HG02610 (cell line): ENCODE results near the gene ACVR1.

Experiments used
- ATAC-seq: cut with Tn5 transposase; IDR thresholded peaks from one replicate; pipeline ENCODE4 v1.9.1; 2021; ENCODE audit warnings: mild to moderate bottlenecking, moderate library complexity; ENCODE audit not compliant: unreplicated experiment

The ACVR1 gene

GRCh38 chr2:157800838-157801495, 75.2 kb downstream of the ACVR1 start:
- ATAC-seq, result no peak

- ATAC-seq, result no peak
Observed at GRCh38 chr2:157793053-157793612, 83.0 kb downstream of the ACVR1 start.

GRCh38 chr2:157792335-157793052, 83.6 kb downstream of the ACVR1 start:
- ATAC-seq, result no peak

DNA sequence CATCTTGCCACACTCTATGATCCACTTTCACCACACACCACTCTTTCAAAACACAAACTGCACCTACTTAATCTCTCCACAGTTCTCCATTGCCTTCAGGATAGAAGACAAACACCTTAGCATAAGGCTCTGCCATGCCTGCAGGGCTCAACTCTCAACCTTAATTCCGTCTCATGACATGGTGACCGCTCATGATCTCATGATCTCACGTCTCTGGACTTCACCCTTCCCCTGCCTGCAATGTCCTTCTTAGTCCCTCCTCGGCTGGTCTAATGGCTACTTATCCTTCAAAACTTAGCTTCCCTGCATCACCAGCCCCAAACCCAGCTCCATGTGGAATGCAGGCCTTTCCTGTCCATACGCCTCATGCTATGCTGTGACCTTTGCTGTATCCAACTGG, 85.3 kb downstream of the ACVR1 start:
- ATAC-seq, result no peak

GRCh38 chr2:157789933-157790511, 86.1 kb downstream of the ACVR1 start:
- no peak for ATAC-seq

DNA sequence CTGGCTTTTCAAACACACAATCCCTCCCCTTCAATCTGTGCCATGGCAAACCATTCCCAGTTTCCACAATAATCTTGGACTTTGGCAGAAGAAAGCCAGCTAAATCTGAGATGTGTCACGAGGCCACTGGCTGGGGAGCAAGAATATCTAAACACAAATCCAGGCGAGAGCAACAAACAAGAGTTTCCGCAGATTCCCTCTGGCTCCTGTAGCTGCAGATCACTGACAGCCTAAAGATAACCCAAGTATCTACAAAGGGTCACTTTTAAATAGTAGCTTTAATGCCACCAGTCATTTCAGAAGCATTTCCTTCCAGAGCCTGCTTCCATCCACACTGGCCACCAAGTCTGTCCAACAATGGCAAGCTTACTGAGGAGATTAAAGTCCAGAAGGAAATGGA, 86.9 kb downstream of the ACVR1 start:
- no peak for ATAC-seq

- no peak for ATAC-seq
Observed at GRCh38 chr2:157788201-157788600, 87.9 kb downstream of the ACVR1 start.

DNA sequence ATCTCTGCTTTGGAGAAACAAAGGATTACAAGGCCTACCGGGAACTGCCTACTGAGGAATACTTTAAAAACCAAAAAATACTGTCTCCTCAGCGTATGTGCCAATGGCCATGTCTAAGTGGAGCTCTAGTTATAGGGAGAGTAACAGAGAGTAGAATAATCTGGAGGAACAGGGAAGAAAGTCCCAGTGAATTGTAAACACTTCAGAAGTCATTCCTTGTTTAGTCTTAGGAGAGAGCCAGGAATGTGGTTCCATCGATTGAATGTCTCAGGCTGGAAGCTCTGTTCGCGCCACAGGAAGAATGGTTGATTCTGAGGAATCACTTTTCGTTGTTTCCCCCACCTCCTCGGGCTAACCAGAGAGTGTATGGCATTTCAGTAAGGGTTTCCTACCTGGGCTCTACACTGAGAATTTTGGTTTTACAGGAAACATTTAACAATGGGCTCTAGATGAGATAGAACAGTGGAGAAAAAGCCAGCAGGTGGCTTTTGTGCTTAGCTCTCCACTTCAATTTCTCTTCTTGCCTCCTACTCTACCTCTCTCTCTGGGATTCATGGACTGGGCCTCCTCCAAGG, 88.7 kb downstream of the ACVR1 start:
- no peak for ATAC-seq

DNA sequence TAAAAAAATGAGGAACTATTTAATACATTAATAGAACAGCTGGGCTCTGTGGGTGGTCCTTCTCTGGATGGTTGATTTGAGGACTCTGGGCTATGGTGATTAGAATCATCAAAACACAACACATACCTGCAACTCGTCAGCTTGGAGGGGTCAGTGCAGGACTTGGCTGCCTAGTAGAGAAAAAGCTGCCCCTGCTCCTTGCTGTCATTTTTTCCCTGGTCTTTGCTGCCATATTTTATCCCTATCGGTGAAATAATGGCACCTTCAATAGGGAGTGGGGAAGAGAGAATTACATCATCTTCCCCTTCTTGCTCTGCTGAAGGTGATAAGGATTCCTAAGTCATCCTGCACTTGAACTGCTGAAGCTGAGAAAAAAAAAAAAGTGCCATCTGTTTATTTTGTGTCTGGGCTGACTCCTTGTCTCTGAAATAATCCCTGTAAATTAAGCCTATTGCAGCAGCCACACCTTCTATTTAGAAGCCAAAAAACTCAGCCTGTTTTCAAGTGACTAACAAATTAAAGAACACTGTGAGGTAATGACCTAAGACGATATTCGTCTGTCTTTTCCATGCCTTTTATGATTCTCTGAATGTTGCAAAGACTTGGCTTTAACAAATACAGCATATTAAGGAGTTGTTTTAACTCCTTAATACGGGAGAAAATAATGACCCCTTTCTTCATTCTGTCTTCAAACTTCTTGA, 89.3 kb downstream of the ACVR1 start:
- ATAC-seq, result no peak

DNA sequence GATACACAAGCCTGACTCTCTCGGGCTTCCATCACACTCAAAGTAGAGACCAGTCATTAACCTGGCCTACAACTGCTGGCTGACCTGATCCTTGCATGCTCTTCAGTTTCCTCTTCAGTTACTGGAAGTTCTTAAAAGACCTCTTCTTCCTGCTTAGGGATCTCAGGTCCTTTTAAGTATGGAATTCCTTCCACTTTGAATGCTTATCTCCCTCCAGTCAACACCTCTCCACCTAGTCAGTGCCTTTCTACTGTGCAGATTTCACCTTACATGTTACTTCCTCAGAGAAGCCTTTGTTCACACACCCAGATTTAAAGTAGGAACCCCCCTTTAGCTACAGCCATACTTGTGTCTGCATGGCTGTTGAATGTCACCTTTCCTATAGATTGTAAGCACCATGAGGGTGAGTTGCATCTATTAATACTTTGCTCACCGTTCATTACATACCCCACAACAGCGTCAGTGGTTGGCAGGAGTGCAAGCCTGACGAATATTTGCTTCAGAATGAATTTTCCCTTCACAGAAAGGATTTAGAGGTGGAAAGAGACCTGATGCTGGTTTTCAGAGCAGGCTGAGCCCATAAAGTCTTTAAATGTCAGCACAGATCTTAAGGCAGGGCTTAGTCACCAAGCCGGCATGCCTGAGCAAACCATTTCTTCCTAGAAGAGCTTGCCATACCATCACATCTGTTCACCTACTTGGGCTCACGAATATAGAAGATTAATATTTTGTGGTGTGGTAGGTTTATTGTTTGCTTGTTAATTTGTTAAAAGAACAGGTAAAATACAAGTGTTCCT, 90.1 kb downstream of the ACVR1 start:
- no peak for ATAC-seq

GRCh38 chr2:157785200-157785599, 90.9 kb downstream of the ACVR1 start:
- no peak for ATAC-seq

- ATAC-seq, result no peak
Observed at GRCh38 chr2:157784823-157785175, 91.3 kb downstream of the ACVR1 start.

DNA sequence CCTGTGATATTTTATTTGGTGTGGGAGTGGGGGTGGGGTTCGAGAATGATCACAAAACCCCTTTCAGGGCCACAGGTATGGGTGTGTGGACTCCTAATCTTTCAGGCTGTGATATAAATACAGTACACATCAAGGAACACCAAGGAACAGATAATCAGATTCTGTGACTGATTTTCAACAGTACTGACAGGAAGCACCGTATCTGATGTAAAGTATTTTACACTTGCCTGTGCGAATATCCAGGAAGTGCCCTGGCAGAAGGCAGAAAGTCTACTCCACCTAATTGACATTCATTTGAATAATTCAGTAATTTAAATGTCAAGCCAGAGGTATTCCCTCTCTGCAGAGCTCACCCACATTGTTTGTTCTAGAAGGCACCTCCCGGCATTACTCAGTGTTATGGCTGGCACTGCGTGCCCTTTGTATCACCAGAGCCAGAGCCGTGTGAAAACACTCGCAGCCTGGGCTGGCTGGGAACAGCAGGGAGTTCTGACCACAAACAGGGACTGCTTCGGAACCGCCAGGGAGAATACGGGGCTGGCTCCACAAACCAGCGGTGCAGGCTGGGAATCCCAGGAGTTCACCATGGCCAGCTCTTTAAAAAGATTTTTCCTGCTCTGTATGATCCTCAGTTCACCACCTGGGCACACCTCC, 91.8 kb downstream of the ACVR1 start:
- no peak for ATAC-seq

DNA sequence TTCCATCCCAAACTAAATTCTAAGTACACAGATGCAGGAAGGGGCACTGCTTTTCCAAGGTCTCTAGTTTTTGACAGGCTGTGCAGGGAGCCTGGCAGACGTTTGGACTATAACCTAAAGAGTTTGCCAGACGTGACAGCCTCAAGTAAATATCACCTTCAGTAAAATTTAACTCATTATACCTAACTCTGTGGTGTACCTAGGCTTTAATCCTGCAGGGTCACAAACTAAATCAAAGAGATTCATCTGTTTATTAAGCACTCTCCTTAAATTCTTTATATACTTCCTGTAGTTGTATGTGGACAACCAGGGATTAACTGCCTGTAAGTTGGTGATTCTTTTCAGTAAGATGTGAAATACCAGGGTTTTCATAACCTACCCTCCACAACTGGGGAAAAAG, 92.9 kb downstream of the ACVR1 start:
- no peak for ATAC-seq

DNA sequence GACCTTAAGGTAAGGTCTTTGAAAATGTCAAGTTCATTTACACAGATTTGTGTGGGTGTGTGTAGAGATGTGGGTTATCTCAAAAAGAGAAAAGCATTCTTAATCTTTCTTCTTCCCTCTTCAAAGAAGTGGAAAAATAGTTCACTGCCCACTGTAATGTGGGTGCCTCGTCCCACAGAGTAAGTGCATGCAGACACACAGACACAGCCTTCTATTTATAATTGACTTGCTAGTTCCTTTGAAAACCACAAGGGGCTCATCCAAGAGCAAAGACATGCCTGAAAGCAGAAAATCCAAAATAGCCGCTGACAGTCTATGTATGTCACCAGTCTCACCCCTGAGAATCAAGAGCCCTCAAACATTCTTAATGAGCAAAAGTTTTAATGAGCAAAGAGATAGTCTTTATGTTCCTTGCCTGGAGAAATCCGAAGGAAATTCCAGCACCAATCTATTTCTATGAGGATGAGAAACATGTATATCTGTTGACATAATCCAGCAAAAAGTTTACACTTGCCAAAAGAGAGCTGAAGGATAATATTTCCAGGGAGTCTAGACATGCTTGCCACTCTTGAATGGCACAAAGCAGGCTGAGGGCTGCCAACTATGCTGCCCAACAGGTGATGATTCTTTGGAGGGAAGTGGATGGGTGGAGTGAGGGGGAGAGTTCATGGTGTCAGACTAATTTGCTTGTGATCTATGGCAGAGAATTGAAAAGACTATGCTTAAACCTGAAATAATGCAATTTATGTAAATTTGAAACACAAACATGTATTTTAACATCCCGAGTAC, 93.9 kb downstream of the ACVR1 start:
- ATAC-seq, result no peak

DNA sequence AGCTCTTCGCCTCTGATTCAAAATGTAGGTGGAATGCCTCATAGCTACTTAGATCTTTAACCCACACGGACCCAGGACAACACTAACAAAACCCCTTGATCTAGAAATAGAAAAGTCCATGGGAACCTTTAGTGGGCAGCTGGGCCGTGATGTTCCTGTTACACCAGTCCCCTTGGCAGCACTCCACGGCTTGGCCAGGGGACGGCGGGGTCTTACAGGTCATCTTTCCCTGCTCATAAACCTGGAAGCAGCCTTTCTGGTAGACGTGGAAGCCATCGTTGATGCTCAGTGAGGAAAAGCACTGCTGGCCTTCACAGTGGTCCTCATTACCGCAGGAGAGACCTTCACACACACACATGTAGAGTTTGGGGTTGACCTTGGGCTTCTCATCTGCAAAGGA, 95.9 kb downstream of the ACVR1 start:
- no peak for ATAC-seq

DNA sequence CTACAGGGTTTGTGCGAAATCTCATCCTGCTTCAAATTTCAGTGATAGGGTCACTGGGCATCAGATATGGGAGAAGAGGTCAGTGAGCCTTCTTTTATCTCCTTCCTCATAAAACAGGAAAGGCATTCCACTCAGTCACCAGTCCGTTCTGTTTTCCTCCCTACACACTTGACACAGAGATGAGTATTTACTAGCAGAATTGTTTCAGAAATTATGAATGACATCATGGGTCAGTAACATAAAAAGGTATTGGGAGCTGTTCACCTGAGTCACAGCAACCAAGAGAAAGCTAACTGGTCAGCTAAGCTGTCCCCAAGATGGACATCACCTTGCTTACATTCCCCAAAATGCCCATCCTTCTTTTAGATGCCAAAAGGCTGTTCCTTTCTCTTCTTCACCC, 96.3 kb downstream of the ACVR1 start:
- ATAC-seq, result no peak

GRCh38 chr2:157777427-157777826, 98.7 kb downstream of the ACVR1 start:
- ATAC-seq, result no peak

DNA sequence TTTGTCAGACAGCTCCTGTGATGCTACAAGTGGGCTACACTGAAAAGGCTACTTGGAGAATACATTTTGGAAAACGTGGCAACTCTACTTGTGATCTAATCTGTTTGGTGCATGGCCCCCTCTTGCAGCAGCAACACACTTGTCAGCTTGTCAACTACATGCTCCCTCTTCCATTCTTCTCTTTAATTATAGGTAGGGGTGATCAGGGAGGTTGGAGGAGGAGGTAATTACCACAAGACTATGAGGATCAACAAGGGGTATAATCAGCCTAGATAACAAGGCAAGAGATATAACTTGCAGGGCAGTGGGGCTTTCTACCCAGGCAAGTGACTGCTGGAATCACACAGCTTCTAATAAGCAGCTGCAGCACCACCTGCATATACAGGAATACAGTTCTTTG, 104.9 kb downstream of the ACVR1 start:
- no peak for ATAC-seq
